Brain pericyte (primary cell): ENCODE results near the gene MMP11.

ENCODE experiments used
- DNase-seq: peaks from one replicate; pipeline ENCODE4 v3.0.0-alpha.2; 2012; ENCODE audit warnings: low read depth, low spot score

The MMP11 gene

DNA sequence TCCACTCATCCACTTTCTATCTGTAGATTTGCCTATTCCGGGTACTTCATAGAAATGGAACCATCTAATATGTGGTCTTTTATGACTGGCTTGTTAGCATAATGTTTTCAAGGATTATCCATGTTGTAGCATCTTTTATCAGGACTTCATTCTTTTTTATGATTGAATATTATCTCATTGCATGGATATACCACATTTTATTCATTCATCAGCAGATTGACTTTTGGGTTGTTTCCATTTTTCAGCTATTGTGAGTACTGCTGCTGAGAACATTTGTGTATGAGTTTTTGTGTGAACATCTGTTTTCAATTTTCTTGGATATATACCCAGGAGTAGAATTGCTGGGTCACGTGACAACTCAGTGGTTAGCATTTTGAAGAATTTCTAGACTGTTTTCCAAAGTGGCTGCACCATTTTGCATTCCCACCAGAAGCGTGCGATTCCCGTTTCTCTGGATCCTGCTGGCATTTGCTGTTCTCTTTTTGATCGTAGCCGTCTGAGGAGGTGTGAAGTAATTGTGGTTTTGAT, 57.3 kb downstream of the MMP11 start:
- DNase-seq = peak; percentile 76

DNA sequence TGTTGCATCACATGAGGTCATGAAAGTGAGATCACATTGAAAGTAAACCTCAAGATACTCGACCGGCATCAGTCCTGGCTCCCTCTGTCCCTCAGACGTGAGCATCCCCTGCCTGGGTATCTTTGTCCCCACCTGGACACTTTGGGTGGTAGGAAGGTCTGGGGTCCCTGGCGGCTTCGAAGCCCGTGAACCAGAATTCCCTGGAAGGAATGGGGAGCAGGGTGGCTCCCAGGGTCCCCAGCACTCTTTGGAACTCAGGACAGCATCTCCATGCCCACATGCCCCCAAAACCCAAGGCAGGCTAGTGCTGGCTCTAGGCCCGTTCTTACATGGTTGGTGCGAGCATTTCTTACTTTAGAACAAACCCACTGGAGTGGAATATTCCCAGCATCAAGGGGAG, 58.6 kb downstream of the MMP11 start:
- DNase-seq = no peak

DNA sequence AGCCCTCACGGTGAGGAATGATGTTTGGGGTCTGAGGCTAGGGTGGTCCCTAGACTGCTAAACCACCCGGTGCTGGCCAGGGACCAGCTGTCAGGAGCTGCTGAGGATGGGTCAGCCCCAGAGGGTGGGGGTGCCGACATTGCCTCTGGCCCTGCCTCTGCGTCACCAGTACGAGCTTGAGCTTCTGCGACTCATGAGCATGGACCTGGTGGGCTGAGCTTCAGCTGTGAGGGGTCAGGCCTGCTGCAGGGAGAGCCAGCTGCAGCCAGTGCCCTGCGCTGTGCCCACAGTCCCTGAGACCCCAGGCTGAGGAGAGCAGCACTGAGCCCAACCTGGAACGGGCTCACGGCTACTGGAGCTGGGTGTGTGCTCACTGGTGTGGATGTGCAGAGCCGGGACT, 59.1 kb downstream of the MMP11 start:
- no peak for DNase-seq

DNA sequence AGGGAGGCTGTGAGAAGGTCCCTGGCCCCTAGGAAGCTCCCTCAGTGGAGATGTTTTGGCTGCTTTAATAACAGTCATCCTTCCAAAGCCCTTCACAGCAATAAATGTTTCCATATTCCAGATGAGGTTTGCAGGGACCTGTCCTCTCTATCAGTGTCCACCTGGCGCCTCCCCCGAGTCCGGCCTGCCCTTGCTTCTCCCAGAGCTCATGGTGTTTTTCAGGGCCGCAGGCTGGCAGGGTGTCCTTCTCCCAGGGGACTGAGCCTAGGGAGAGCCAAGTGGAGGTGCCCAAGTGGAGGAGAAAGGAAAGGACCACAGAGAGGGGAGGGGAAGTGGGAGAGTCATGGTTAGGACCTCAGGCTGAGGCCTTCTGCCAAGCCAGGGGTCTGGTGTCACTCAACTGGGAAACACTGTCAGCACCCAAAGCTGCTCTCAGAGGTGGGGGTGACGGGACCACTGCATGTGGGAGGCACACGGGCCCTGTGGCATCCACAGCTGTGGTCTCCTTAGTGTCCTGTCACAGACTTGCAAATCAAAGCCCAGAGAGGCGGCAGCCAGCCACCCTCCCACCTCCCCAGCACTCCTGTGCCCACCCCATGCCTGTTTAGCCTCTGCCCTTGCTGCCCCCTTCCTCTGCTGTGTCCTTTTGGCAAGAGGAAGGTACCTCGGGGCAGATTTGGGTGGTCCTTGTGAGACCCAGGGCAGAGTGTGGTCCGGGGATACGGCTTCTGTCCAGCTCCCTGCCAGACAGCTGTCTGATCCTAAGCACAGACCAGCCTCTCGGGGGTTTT, 59.8 kb downstream of the MMP11 start:
- no peak for DNase-seq

DNA sequence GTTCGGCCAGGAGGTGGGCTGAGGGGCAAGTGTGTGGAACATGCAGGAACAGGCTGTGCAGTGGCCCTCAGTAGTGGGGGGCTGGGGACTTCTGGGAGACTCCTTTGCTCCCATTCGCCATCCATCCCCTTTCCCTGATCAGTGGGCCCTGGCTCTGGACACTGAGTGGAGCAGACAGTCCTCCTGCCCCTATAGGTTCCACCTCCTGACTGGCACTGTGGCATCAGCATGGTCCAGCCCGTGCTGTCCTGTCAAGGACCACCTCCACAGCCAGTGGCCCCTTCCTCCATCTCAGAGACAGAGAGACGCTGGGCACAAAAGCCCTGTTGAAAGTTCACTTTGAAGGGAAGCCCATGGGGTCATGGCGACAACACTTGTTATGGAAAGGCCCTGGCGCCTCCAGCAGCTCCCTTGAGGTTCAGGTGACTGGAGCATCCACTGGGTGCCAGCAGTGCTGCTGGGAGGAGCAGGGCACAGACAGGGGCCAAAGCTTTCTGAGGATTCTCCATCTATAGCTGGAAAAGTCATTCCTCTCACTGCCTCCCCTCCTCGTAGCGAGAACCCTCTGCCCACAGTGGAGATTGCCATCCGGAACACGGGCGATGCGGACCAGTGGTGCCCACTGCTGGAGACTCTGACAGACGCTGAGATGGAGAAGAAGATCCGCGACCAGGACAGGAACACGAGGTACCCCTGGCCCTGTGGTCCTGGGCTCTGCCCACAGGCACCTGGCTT, 60.5 kb downstream of the MMP11 start:
- no peak for DNase-seq
